Measurements from ENCODE around the gene GALNT12.
A peak's percentile ranks its signal among the peaks of the same experiment; 100 is the strongest.

The GALNT12 gene, protein sequence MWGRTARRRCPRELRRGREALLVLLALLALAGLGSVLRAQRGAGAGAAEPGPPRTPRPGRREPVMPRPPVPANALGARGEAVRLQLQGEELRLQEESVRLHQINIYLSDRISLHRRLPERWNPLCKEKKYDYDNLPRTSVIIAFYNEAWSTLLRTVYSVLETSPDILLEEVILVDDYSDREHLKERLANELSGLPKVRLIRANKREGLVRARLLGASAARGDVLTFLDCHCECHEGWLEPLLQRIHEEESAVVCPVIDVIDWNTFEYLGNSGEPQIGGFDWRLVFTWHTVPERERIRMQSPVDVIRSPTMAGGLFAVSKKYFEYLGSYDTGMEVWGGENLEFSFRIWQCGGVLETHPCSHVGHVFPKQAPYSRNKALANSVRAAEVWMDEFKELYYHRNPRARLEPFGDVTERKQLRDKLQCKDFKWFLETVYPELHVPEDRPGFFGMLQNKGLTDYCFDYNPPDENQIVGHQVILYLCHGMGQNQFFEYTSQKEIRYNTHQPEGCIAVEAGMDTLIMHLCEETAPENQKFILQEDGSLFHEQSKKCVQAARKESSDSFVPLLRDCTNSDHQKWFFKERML

DNA sequence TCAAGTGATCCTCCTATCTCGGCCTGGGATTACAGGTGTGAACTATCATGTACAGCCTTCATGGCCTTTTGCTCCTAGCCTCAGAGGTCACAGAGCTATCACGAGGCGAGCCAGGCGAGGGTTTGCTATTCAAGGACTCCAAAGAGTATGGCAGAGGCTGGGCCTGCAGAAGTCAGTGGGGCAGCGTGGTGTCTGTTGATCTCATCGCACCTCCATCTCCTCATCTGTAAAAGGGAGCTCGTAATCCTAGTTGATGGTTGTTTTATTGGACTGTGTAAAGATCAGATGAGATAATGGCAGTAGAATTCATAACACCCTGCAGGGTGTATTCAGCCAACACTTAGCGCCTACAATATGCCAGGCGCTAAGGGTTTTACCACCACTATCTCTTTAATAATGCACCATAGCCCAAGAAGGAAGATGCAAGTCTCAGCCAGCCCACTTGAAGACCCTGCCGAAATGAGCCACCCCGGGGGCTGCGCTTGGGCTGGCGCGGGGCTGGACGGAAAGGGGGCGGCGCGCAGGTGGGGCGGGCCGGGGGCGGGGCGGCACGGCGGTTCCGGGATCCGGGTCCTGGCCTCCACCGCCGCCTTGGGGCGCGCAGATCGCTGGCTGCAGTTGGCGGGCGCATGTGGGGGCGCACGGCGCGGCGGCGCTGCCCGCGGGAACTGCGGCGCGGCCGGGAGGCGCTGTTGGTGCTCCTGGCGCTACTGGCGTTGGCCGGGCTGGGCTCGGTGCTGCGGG, at the start of gene GALNT12:
TSS of gene GALNT12 (plus strand) at position 601 of the 744 bp plus-strand sequence. CDS start at position 630, 29 bp downstream.
- DNase-seq = peak; percentile 33 to 54

DNA sequence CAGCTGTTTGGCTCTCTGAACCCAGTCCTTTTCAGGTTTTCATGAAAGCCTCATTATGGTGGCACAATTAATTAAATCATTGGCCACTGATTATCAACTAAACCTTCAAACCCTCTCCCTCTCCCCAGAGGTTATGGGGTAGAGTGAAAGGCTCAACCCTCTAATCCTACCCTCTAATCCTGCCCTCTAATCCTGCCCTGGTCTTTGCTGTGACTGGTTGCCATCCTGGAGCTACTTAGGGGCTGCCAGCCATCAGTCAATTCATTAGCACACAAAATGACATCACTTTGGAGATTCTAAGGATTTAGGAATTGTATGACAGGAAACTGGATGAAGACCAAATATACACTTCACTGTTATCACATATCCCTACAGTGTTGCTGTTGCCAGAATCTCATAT, 47.2 kb upstream of the GALNT12 start:
- DNase-seq = no peak

DNA sequence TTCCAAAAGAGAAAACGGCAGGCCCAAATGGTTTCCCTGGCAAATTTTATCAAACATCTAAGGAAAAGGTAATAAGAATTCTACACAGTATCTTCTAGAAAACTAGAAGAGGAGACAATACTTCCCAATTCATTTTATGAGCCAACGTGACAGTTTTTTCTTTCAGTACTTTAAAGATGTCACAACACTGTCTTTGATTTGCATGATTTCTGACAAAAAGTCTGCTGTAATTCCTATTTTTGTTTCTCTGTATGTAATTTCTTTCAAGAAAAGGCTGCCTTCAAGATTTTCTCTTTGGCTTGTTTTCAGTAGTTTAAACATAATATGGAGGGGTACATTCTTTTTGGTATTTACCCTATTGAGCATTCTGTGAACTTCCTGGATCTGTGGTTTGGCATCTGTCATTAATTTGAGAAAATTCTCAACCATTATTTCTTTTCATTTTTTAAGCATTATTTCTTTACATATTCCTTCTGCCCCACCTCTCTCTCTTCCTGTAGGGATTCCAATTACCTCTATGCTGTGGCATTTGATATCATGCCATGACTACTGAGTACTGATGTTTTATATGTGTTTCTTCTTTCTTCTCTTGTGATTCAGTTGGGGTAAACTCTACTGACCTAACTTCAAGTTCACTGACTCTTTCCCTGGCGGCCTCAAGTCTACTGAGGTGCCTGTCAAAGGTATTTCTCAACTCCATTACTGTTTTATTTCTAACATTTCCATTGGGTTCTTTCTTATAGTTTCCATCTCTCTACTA, 43.3 kb upstream of the GALNT12 start:
- DNase-seq = no peak

DNA sequence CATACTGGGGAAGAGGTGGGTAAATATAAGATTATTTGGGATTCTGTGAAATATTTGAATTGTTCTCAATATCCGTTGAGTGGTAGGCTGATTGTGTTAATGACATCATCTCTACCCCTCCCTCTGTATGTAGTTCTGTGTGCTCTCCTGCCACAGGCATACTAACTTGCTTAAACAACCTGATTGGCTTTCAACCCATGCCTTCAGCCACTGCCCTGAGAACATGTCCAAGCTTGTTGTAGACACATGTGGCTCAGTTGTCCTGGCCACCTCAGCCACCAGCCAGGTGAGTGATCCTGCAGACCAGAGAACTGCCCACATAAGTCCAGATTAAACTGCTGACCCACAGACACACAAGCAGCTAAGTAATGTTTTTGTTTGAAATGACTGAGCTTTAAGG, 42.2 kb upstream of the GALNT12 start:
- DNase-seq = no peak

DNA sequence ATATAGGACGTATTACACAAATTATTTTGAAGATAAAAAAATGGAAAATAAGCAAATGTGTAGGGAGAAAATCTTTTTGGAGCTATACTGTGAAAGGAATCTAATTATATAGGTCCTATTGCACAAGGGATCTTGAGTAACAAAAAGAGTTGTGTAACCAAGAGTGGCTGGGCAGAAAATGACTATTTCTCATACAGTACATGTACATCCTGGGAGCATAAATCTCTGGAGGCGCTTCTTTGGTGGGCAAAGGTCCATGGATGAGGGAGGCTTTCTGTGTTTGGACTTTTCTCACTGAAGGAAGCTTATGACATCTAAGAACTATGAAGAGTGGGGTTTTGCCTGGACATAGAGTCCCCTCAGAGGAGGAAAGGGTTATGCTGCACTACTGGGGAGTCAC, 40.9 kb upstream of the GALNT12 start:
- DNase-seq = no peak

- no peak for DNase-seq
Measured at GRCh38 chr9:98767196-98767595, 40.3 kb upstream of the GALNT12 start.

GRCh38 chr9:98767915-98768314, 39.6 kb upstream of the GALNT12 start:
- no peak for DNase-seq

DNA sequence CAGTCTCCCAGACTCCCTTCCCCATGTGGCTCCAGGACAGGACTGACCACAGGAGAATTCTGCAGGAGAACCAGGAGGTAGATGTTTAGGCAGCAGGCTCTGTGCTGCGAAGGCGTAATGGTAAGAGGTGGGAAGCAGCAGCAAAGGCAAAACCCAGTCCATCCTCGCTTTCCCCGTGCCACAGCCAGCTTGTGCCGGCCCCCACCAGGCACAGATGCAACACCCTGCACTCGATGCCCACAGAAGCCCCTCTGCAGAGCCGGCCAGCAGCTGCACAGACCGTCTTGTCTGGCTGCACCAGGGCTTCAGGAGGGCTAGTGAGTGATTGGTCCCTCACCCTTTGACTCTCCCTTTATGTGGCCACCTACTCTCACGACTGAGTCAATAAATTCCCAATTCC, 39.1 kb upstream of the GALNT12 start:
- no peak for DNase-seq

- DNase-seq = no peak
Measured at GRCh38 chr9:98770717-98771116, 36.8 kb upstream of the GALNT12 start.

GRCh38 chr9:98771209-98771874, 36.1 kb upstream of the GALNT12 start:
- DNase-seq = no peak

DNA sequence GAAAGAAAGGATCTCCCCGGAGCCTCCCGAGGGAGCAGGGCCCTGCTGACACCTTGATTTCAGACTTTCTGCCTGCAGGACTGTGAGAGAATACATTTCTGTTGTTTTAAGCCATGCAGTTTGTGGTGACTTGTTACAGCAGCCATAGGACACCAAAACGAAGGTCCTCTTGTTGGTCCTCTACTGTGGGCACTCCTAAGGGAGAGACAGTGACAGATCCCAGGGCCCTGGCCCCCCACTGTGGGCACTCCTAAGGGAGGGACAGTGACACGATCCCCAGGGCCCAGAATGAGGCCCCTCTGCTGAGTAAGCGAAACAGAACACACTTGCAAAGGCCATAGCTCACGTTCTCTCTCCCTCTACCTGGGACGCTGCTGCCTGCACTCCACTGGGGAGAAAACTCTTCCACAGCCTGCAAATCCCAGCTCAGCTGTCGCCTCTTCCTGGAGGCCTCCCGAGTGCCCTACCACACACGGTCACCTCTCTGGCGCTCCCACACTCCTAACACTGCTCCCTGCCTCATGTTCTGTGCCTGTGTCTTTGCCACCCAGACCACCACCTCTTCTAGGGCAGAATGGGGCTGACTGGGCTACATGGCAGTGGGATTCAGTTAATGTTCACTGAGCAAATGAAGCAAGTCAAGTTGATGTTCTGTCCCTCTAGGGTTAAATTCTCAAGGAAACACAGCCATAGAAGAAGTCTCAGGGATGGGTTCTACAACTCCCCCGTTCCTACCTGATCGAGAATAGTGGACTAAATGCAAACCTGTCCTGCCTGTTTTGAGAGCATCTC, 34.9 kb upstream of the GALNT12 start:
- DNase-seq = no peak

- no peak for DNase-seq
Measured at GRCh38 chr9:98773721-98774120, 33.7 kb upstream of the GALNT12 start.

DNA sequence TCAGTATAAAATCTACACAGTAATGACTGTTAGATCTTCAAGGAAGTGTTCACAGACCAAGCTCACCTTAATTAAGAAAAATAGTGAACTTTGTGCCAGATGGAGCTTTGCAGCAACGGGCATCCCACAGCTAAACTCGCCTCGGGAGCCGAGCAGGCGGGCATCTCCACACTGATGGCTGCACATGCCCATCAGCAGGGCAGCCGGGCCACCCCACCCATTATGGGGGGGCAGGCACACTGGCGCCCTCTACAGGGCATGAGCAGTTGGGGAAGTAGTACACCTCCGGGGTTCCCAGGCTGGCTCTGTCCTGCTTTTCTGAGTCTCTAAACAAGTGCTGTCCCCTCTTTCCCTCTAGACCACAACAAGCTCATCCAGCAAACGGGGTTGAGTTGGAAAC, 32.7 kb upstream of the GALNT12 start:
- no peak for DNase-seq

- peak; percentile 31 to 47 for DNase-seq
Measured at GRCh38 chr9:98775831-98776441, 31.5 kb upstream of the GALNT12 start.

GRCh38 chr9:98777618-98778017, 29.9 kb upstream of the GALNT12 start:
- DNase-seq = no peak

- no peak for DNase-seq
Measured at GRCh38 chr9:98778251-98778650, 29.2 kb upstream of the GALNT12 start.

DNA sequence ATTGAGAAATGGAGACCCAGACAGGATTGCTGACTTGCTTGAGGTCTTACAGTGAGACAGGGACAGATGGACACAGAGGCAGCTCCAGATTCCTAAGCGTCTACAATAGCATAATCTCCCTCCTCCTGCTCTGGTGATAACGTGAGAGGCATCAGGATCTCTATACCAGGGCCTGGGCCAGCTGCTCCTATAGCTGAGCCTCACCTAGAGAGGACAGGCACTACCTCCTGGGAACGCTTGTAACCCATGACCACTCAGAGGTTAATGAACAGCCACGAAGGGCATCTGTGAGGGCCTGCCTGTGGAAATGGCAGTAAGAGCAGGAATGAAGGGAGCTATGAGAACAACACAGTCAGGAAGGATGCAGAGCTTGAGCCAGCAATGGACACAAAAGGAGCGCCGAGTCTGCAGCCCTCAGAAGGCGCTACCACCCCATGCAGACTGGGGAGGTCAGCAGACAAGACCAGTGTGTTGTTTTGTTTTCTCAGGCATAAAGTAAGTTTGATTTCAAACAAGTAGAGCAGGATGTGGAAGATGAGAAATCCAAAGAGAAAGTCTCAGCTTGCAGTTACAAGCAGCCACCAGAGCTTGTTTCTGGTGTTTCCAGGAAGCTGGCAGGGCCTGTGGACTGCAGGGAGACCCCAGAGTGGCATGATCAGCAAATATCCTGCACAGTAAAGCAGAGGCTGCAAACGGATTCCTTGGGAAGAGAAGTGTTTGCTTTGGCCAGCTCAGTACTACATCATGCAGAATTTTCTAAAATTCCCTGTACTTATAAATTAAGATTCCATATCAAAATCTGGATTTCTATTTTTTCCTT, 28.5 kb upstream of the GALNT12 start:
- DNase-seq = no peak

DNA sequence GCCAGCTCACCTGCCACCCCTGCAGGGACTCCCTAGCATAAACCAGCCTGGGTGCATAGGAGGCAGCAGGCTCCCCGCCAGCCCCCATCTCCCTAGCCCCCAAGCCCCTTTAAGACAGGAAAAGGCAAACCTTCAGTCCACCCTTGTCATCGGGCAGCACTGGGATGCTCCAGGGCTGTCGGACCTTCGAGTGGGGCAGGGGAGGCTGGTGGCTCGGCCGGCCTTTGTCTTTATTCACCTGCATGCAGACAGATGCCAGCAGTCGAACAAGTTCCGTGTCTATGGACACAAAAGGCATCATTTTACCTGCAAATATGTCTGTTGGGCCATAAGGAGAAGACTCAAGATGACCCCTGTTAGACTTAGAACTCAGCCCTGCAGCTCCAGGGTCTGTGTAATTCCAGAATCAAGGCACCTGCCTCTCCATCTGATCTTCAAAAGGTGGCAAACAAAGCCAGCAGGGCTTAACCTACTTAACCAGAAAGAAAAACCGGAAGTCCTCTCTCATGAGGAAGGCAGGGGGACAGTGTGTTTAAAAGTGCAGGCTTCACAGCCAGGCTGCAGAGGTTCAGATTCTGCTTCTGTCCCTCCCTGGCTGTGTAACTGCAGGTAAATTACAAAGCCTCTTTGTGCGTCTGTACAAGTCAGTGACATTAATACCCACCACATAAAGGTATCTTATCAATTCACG, 27.3 kb upstream of the GALNT12 start:
- no peak for DNase-seq

- DNase-seq = no peak
Measured at GRCh38 chr9:98781588-98782383, 25.7 kb upstream of the GALNT12 start.

All from CD4-positive, alpha-beta T cell treated with Interleukin-4 for 1 hour (primary cell).